ENCODE measurements around the gene SMTN. TPM values are rescaled to one million over a fixed set of nuclear protein-coding genes. Genes with fewer than 3 reads are reported as not detected.

The SMTN gene
- total RNA-seq, 1 donor from 2014 or later: 250 TPM

DNA sequence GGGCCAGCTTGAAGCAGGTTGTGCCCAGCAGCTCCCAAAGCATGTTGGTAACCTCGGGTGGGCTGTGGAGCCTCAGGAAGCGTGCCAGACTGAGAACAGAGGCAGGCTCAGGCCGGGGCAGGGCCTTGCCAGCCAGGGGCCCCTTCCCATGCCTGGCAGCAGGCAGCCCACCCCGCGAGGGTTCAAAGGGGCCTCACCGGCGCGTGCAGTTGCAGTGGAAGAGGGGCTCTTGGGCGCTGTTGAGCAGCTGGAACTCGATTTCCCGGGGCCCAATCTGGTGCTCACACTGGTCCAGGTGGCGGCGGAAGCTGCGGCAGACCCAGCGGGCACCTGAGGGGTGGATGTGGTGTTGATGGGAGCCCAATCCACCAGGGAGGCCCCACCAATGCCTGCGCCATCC, 55.6 kb downstream of the SMTN start:
- ATAC-seq (no peak), DNase-seq (ENCODE audit: missing footprints) (no peak)
- intact Hi-C loops (cut with DNase I): no loop called here

- no peak for ATAC-seq
- DNase-seq (ENCODE audit: missing footprints): no peak
- intact Hi-C loops (cut with DNase I): no loop called here
Measured at GRCh38 chr22:31137721-31138120, 56.6 kb downstream of the SMTN start.

GRCh38 chr22:31138126-31138525, 57.0 kb downstream of the SMTN start:
- intact Hi-C loops (cut with DNase I): no loop called here
- DNase-seq (ENCODE audit: missing footprints) (no peak), ATAC-seq (no peak)

DNA sequence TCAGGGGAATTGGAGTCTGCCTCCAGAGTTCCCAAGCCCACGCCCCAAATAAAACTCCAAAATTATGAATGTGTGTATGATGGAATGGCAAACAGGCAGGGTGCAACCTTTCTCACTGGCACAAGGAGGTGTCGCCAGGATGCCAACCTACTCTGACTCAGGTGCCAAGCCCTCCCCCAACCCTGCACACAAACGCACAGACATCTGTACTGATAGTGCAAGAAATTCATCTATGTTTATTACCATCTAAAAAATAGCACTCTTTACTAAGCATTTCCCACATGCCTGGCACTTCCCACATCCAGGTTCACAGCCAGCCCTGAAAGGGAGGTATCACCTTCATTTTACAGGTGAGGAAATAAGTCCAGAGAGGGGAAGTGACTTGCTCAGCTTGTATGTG, 57.9 kb downstream of the SMTN start:
- intact Hi-C loops (cut with DNase I): no loop called here
- no peak for DNase-seq (ENCODE audit: missing footprints)

DNA sequence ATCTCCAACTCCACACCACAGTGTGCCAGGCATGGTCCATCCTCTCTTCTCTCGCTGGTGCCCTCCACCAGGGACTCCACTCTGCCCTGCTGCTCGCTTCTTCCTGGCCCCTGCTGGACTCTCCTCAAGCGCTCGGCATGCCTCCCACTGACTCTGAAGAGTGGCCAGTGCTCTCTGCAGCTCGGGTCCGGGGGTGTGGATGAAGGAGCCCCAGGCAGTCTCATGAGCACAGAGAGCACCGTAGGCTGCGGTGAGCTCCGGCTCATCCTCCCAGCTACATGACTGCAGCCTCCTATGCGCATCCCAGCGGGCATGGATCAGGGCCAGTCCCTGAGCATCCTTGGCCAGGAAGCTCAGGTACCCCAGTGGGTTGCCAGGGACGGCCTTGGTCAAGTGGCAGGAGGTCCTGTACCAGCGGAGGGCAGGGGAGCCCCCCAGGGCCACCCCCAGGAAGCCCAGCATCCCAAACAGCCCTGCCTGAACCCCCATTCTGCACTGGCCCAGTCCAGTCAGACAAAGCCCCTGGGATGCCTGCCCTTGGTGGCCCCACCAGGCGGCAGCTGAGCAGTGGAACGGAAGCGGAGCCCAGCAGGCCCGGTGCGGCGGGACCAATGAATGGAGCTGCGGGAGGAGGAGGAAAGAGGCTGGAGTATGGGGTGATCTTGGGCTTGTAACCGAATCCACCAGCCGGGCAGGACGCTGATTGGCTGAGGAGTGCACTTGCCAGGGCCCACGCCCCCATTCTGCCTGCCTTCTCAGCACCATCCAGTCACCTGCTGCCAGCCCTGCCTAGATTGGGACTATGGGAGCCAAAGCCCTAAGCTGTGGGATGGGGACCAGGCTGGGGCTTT, 59.0 kb downstream of the SMTN start, which contains the start of gene PLA2G3:
Gene PLA2G3, minus strand, starts transcription at position 643 of the 851 bp plus-strand sequence. Its CDS starts 154 bp downstream, at position 489.
- intact Hi-C loops (cut with DNase I): no loop called here
- ATAC-seq (no peak), DNase-seq (ENCODE audit: missing footprints) (no peak)

More for the DNA sequence above, 57.9 kb downstream of the SMTN start:
- no peak for ATAC-seq

GRCh38 chr22:31140746-31141145, 59.6 kb downstream of the SMTN start:
- ATAC-seq (no peak), DNase-seq (ENCODE audit: missing footprints) (no peak)
- intact Hi-C loops (cut with DNase I): no loop called here

DNA sequence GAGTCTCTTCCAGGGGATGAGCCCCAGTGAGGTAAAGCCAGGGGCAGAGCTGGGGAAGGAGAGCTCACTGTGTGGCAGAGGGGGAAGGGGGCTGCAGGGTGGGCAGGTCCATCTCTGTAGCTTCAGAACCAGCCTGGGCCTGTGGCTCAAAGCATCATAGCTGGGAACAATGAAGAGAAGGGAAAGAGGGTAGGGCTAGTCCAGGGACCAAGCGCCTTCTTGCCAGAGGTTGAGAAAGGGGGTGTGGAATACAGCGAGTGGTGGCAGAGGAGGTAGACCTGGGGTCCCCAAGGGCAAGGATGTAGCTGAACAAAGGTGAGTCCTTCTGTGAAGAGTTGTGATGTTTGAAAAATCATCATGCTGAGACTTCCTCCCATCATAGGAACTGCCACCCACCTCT, 60.4 kb downstream of the SMTN start:
- intact Hi-C loops (cut with DNase I): no loop called here
- ATAC-seq: no peak
- no peak for DNase-seq (ENCODE audit: missing footprints)

DNA sequence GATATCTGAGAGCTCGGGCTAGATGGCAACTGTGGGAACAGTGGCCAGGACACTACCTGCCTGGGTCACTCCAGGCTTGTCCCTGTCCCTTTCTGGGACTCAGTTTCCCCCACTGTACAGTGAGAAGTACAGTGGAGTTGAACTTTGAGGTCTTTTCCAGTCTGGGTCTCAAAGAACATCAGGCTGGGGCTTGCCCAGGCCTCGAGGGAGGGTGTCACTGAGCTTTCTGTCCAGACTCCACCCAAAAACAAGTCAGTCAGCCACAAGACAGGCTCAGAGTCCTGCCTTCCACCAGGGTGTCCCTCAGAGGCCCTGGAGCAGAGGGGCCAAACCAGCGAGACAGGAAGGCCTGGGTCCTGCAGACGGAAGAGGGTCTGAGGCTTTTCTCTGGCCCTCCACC, 61.2 kb downstream of the SMTN start:
- intact Hi-C loops (cut with DNase I): no loop called here
- ATAC-seq (no peak), DNase-seq (ENCODE audit: missing footprints) (no peak)

DNA sequence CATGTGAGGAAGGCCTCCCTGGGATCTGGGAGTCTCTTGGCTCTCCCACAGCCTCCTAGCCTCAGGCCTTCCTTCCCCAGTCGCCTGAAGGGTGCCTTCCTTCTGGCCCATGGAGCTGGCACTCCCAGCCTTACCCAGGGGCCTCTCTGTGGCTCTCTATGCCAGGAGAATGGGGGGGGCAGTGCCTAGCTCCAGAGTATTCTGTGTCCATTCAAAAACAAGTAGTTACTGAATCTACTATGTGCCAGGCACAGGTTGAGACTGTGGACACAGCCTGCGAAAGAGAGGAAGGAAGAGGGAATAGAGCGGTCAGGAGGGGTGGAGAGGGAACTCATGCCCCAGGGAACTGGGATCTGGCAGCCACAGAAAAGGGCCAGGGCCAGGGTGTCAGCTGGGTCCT, 61.9 kb downstream of the SMTN start:
- ATAC-seq: no peak
- no peak for DNase-seq (ENCODE audit: missing footprints)
- intact Hi-C loops (cut with DNase I): no loop called here

GRCh38 chr22:31143537-31143936, 62.4 kb downstream of the SMTN start:
- no peak for DNase-seq (ENCODE audit: missing footprints)
- ATAC-seq: no peak
- intact Hi-C loops (cut with DNase I): no loop called here

DNA sequence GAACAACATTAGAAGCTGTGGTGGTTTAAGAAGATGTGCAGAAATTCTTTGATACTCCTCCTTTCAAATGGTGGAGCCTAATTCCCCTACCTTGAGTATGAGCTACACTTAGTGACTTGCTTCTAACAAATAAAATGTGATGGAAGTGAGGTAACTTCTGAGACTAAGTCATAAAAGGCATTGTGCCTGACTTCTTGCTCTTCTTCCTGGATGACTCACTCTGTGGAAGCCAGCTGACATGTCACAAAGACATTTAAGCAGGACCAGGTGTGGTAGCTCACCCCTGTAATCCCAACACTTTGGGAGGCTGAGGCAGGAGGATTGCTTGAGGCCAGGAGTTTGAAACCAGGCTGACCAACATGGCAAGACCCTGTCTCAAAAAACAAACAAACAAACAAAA, 63.1 kb downstream of the SMTN start:
- no peak for DNase-seq (ENCODE audit: missing footprints)
- ATAC-seq: no peak
- intact Hi-C loops (cut with DNase I): no loop called here

DNA sequence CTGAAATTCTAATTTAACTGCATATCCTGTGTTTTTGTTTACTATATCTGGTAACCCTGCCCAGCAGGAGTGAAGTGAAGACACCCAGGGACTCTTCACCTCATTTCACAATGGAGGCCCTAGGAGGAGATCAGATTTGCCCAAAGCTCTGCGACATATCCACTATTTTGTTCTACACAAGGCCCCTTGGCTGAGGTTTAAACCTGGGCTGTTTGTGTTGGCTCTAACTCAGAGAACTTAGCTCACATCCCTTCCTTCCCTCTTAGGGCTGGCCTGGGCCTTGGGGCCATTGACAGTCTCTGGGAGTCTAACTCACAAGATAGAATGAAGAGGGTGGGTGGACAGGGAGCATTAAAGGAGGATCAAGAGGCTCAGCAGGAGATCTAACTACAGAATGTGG, 67.4 kb downstream of the SMTN start:
- ATAC-seq: peak; percentile 65
- no peak for DNase-seq (ENCODE audit: missing footprints)
- intact Hi-C loops (cut with DNase I): loop anchor here (2.0 to 5.0 kb wide), 2 partner anchors 84 to 200 kb away; no protein-coding TSS in a partner anchor

DNA sequence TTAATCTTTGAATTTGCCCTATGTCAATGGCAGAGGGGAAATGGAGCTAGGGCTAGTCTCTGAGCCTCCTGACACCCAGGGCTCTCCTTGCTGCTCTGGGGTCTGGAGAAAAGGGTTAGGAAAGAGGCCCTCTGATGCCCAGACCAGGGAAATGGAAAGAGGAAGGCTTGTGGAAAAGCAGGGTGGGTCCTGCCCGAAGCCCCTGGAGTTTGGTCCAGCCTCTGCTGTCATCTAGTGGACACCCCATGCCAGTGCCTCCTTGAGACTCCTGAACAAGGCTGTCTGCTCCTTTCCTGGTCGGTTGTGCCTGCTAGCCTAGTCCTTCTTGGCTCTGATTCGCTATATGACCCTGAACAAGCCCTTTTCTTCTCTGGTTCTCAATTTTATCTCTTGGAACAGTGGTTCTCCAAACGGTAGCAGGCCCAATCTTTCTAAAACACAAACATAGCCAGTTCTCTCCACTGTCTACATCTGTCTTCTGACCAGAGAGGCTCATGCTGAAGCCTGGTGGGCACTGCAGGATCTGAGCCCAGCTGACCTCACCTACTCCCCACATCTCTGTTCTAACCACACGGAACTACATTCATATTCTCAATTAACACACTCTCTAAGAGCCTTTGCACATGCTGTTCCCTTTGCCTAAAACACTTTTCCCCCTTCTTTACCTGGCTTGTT, 68.0 kb downstream of the SMTN start:
- intact Hi-C loops (cut with DNase I): loop anchor here (1.0 to 5.0 kb wide), 4 partner anchors 42 to 200 kb away; partner anchors contain the start of gene SELENOM
- no peak for DNase-seq (ENCODE audit: missing footprints)
- ATAC-seq: peak; percentile 96

- intact Hi-C loops (cut with DNase I): no loop called here
- ATAC-seq: no peak
Measured at GRCh38 chr22:31150615-31151014, 69.5 kb downstream of the SMTN start.

GRCh38 chr22:31151872-31152271, 70.8 kb downstream of the SMTN start:
- DNase-seq (ENCODE audit: missing footprints) (no peak), ATAC-seq (no peak)
- intact Hi-C loops (cut with DNase I): no loop called here

More at GRCh38 chr22:31150615-31151014, 69.5 kb downstream of the SMTN start:
- no peak for DNase-seq (ENCODE audit: missing footprints)

DNA sequence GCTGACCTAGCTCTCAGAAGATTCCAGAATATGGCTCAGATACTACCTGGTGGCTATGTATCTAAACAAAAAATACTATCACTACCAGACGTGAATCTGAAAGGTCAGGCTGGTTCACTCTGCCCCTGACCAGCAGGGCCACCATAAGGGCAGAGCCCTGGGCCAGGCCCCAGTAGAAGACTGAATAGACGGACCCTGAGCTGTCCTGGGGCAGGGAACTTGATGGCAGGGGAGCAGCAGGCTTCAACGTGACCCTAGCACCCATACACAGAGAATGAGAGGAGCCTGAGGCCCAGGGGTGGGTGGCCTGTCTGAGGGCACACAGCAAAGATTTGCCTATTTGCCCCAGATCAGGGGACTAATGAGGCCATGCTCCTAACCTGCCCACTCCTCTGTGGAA, 72.2 kb downstream of the SMTN start:
- no peak for DNase-seq (ENCODE audit: missing footprints)
- intact Hi-C loops (cut with DNase I): no loop called here
- no peak for ATAC-seq
